HEK293 (cell line): ENCODE data around the gene RPL27.

Source experiments
- CTCF ChIA-PET: fragments of 350-600 bp; formaldehyde crosslinking; extraction: SDS; loops from one replicate; lab custom pipeline; 2021; ENCODE audit warnings: antibody characterized with exemption; lab: Yijun Ruan, JAX
- POLR2A ChIA-PET: fragments of 300-600 bp; formaldehyde crosslinking; extraction: SDS; loops from one replicate; lab custom pipeline; 2020; ENCODE audit warnings: antibody characterized with exemption, inconsistent platforms; lab: Yijun Ruan, JAX
- H3K27ac ChIP-seq: fragments of 200-500 bp; sonication (Bioruptor generic); 2 replicates; pipeline ENCODE4 v1.5.1; 2014; ENCODE audit warnings: low read depth, low read length, control low read depth, inconsistent platforms; ENCODE audit errors: extremely low read depth
- H3K36me3 ChIP-seq, 2 experiments: fragments of 200-500 bp in 1 of 2; sonication (Bioruptor generic) in 1 of 2; 1 replicate in 1 of 2; 2 replicates in 1 of 2; pipeline ENCODE4 v1.5.1; 2014 to 2017; ENCODE audit warnings: inconsistent platforms in 2 of 2, low read length in 2 of 2; ENCODE audit not compliant: control insufficient read depth in 2 of 2, insufficient read depth in 1 of 2
- H3K4me1 ChIP-seq: fragments of 200-500 bp; sonication (Bioruptor generic); 2 replicates; pipeline ENCODE4 v1.5.1; 2014; ENCODE audit warnings: mild to moderate bottlenecking, low read length, inconsistent platforms; ENCODE audit not compliant: control insufficient read depth, insufficient read depth
- H3K4me3 ChIP-seq: 2 replicates; pipeline ENCODE4 v1.5.1; 2011; ENCODE audit warnings: low read depth, mild to moderate bottlenecking, control low read depth, low read length, moderate library complexity
- H3K9me3 ChIP-seq: fragments of 200-500 bp; sonication (Bioruptor generic); 2 replicates; pipeline ENCODE4 v1.5.1; 2014; ENCODE audit warnings: low read depth, low read length, inconsistent platforms; ENCODE audit not compliant: control insufficient read depth, insufficient read depth
- BCL6B ChIP-seq: fragments of 450-650 bp; formaldehyde crosslinking; IDR thresholded peaks from 2 replicates; pipeline ENCODE4 v1.5.1; 2017; ENCODE audit warnings: missing biosample characterization, missing genetic modification characterization
- IKZF3 ChIP-seq: fragments of 450-650 bp; IDR thresholded peaks from 2 replicates; pipeline ENCODE4 v1.5.0; 2018; ENCODE audit warnings: missing biosample characterization, mild to moderate bottlenecking, missing genetic modification characterization, moderate library complexity
- KLF1 ChIP-seq: fragments of 450-650 bp; formaldehyde crosslinking; IDR thresholded peaks from 2 replicates; pipeline ENCODE4 v1.5.1; 2016; ENCODE audit warnings: missing biosample characterization, missing genetic modification characterization
- KLF7 ChIP-seq: fragments of 450-650 bp; formaldehyde crosslinking; IDR thresholded peaks from 2 replicates; pipeline ENCODE4 v1.5.1; 2016; ENCODE audit warnings: missing biosample characterization, missing genetic modification characterization, borderline replicate concordance
- MZF1 ChIP-seq: fragments of 450-650 bp; formaldehyde crosslinking; IDR thresholded peaks from 2 replicates; pipeline ENCODE4 v1.5.1; 2017; ENCODE audit warnings: missing biosample characterization, missing genetic modification characterization, borderline replicate concordance
- REST ChIP-seq: fragments of 450-650 bp; formaldehyde crosslinking; IDR thresholded peaks from 2 replicates; pipeline ENCODE4 v1.5.1; 2016; ENCODE audit warnings: missing biosample characterization, missing genetic modification characterization
- SP3 ChIP-seq: fragments of 450-650 bp; formaldehyde crosslinking; IDR thresholded peaks from 2 replicates; pipeline ENCODE4 v1.5.1; 2016; ENCODE audit warnings: missing biosample characterization, missing genetic modification characterization
- YY2 ChIP-seq: fragments of 450-650 bp; formaldehyde crosslinking; IDR thresholded peaks from 2 replicates; pipeline ENCODE4 v1.5.1; 2016; ENCODE audit warnings: missing biosample characterization, missing genetic modification characterization
- ZBTB10 ChIP-seq: fragments of 450-650 bp; formaldehyde crosslinking; IDR thresholded peaks from 2 replicates; pipeline ENCODE4 v1.5.1; 2016; ENCODE audit warnings: missing biosample characterization, missing genetic modification characterization
- ZBTB17 ChIP-seq: fragments of 450-650 bp; formaldehyde crosslinking; IDR thresholded peaks from 2 replicates; pipeline ENCODE4 v1.5.1; 2016; ENCODE audit warnings: missing biosample characterization, missing genetic modification characterization
- ZBTB49 ChIP-seq: fragments of 450-650 bp; formaldehyde crosslinking; IDR thresholded peaks from 2 replicates; pipeline ENCODE4 v1.5.1; 2016; ENCODE audit warnings: missing biosample characterization, missing genetic modification characterization, low read depth
- ZBTB8A ChIP-seq: fragments of 450-650 bp; formaldehyde crosslinking; IDR thresholded peaks from 2 replicates; pipeline ENCODE4 v1.5.1; 2016; ENCODE audit warnings: missing biosample characterization, missing genetic modification characterization
- ZFP41 ChIP-seq: fragments of 450-650 bp; formaldehyde crosslinking; IDR thresholded peaks from 2 replicates; pipeline ENCODE4 v1.5.1; 2016; ENCODE audit warnings: missing biosample characterization, missing genetic modification characterization, borderline replicate concordance
- ZNF121 ChIP-seq: fragments of 450-650 bp; formaldehyde crosslinking; IDR thresholded peaks from 2 replicates; pipeline ENCODE4 v1.5.1; 2016; ENCODE audit warnings: missing biosample characterization, missing genetic modification characterization
- ZNF140 ChIP-seq: fragments of 450-650 bp; formaldehyde crosslinking; IDR thresholded peaks from 2 replicates; pipeline ENCODE4 v1.5.1; 2016; ENCODE audit warnings: missing biosample characterization, missing genetic modification characterization
- ZNF148 ChIP-seq: fragments of 450-650 bp; formaldehyde crosslinking; IDR thresholded peaks from 2 replicates; pipeline ENCODE4 v1.5.0; 2017; ENCODE audit warnings: missing biosample characterization, missing genetic modification characterization, borderline replicate concordance
- ZNF184 ChIP-seq: fragments of 450-650 bp; IDR thresholded peaks from 2 replicates; pipeline ENCODE4 v1.5.1; 2018; ENCODE audit warnings: missing biosample characterization, mild to moderate bottlenecking, missing genetic modification characterization
- ZNF514 ChIP-seq: fragments of 450-650 bp; formaldehyde crosslinking; IDR thresholded peaks from 2 replicates; pipeline ENCODE4 v1.5.1; 2016; ENCODE audit warnings: missing biosample characterization, missing genetic modification characterization
- ZNF560 ChIP-seq: fragments of 450-650 bp; formaldehyde crosslinking; IDR thresholded peaks from 2 replicates; pipeline ENCODE4 v1.5.1; 2017; ENCODE audit warnings: missing biosample characterization, missing genetic modification characterization, borderline replicate concordance
- ZSCAN23 ChIP-seq: fragments of 450-650 bp; formaldehyde crosslinking; IDR thresholded peaks from 2 replicates; pipeline ENCODE4 v1.5.1; 2016; ENCODE audit warnings: missing biosample characterization, missing genetic modification characterization

Gene RPL27

GRCh38 chr17:43020789-43021740 is 22.8 kb downstream of the RPL27 start (continued):
- no peak for TF ChIP-seq REST
- no peak for TF ChIP-seq ZSCAN23 (tag by site-specific recombination)
- peak; percentile 84 for TF ChIP-seq ZBTB10 (tag by site-specific recombination)
- peak; percentile 65; the same call in 1 of the 2 replicates for TF ChIP-seq KLF7 (tag by site-specific recombination)
- TF ChIP-seq SP3, result peak; percentile 62
- TF ChIP-seq KLF1, result peak; percentile 86
- no peak for TF ChIP-seq BCL6B
- TF ChIP-seq, all 188 proteins: peak for 25

- ChIA-PET POLR2A (interaction anchor here (0.5 to 3.0 kb wide), 10 partner anchors 10 to 294 kb away, joined by 3 to 36 read pairs (median 5); partner anchors contain the start of gene RPL27), CTCF (interaction anchor here (0.7 to 0.9 kb wide), 3 partner anchors 17 to 318 kb away, joined by 4 to 7 read pairs (median 4); no protein-coding TSS in a partner anchor)
- H3K27ac ChIP-seq, result peak within 1 kb of the TSS; percentile 76
- TF ChIP-seq ZBTB8A (tag by site-specific recombination), result peak; percentile 78
- TF ChIP-seq ZNF184, result no peak
- no peak for TF ChIP-seq ZNF140 (tag by site-specific recombination)
- no peak for TF ChIP-seq MZF1 (tag by site-specific recombination)
- no peak for TF ChIP-seq ZFP41 (tag by site-specific recombination)
- TF ChIP-seq ZNF514 (tag by site-specific recombination), result no peak
- TF ChIP-seq ZBTB17 (tag by site-specific recombination), result peak; percentile 89
- no peak for TF ChIP-seq ZBTB49 (tag by site-specific recombination)
- TF ChIP-seq ZNF121 (tag by site-specific recombination), result peak; percentile 62
- no peak for TF ChIP-seq ZNF560 (tag by site-specific recombination)
- TF ChIP-seq YY2 (tag by site-specific recombination), result peak; percentile 22; the same call in 1 of the 2 replicates
- TF ChIP-seq ZNF148 (tag by site-specific recombination), result no peak
- TF ChIP-seq IKZF3 (tag by site-specific recombination), result peak; percentile 97
Measured at GRCh38 chr17:43021741-43022512, 23.7 kb downstream of the RPL27 start, which contains the start of gene VAT1. Gene VAT1, minus strand, starts transcription at chr17:43022385. Its CDS starts 63 bp downstream, at chr17:43022322.

More at GRCh38 chr17:43021741-43022512, 23.7 kb downstream of the RPL27 start, which contains the start of gene VAT1:
- H3K4me1 ChIP-seq, result peaks cover 12% of the 10 kb centered on the region
- peaks cover 0 to 15% of the 10 kb centered on the region in 2 experiments; a peak in 2 of 3 replicates for H3K36me3 ChIP-seq
- H3K4me3 ChIP-seq, result peak within 1 kb of the TSS; percentile 96
- H3K9me3 ChIP-seq, result no peaks in the 10 kb centered on the region
